Head of caudate nucleus (tissue), 42 donors: ENCODE results near the gene ALKBH2.
A peak's percentile ranks its signal among the peaks of the same experiment; 100 is the strongest.

Experiments
- DNase-seq, 42 donors: peaks; one replicate each; pipeline versions ENCODE4 v3.0.0 to v3.0.0-alpha.2; 2020 to 2021; ENCODE audit warnings: mixed read lengths in 7 of 42
- intact Hi-C: fragments of 100-400 bp; cut with DNase I; formaldehyde crosslinking; loops from one replicate; pipeline ENCODE4 v1.15.0; 2022

The ALKBH2 gene

GRCh38 chr12:109093022-109093918, at the start of gene ALKBH2:
Gene ALKBH2, minus strand, starts transcription at chr12:109093472. Its CDS starts 686 bp downstream, at chr12:109092786.
- intact Hi-C loops, result loop anchor here (5.0 to 10.0 kb wide), 3 partner anchors 41 to 531 kb away; partner anchors contain the start of genes ISCU, SART3 and USP30
- peak; percentile 85 to 98 (median 95) for DNase-seq

DNA sequence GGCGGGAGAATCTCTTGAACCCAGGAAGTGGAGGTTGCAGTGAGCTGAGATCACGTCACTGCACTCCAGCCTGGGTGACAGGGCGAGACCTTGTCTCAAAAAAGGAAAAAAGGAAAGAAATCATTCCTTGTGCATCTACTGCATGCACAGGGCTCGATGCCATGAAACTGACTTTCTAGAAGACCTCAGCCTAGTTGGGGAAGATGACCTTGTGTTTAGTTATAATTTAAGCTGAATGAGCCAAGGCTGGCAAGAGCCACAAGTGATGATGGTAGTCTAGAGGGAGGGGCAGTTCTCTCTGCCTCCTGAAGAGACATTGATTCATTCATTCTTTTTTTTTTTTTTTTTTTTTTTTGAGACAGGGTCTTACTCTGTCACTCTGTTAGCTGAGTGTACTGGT, 47.3 kb upstream of the ALKBH2 start:
- intact Hi-C loops, result no loop called here
- no peak for DNase-seq

- intact Hi-C loops, result no loop called here
- DNase-seq, result no peak
Measured at GRCh38 chr12:109139791-109140190, 46.5 kb upstream of the ALKBH2 start.

- no peak for DNase-seq
- intact Hi-C loops, result no loop called here
Measured at GRCh38 chr12:109139360-109139759, 46.1 kb upstream of the ALKBH2 start.

- DNase-seq, result no peak
- intact Hi-C loops, result no loop called here
Measured at GRCh38 chr12:109137055-109137454, 43.8 kb upstream of the ALKBH2 start.

DNA sequence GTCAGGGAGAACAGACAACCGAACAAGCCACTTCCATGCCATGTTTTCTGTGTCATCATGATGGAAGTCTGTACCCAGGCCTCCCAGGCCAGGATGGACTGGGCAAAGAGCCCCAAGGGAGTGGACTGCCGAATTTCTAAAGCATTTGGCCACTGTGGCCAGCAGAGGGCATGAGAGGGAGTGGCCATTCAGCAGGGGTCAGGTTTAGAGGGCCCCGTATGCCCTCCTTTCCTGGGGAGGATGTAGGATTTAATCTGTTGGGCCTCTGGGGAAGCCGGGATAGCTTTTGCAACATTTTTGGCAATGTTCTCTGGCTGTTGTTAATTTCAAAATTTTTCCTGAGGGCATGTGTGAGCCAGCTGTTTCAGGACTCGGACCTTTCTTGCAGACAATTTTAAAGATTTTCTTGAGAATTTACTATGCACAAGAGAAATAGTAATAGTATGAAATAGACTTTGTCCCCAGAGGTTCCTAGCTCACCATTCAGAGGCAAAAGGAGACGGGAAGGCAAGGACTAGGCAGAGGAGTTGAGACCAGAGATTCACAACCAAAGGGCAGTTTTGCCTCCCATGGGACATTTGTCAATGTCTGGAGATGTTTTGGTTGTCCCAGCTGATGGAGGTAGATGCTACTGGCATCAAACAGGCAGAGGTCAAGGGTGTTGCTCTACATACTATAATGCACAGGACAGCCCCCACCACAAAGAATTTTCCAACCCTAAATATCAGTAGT, 41.1 kb upstream of the ALKBH2 start:
- intact Hi-C loops, result no loop called here

DNA sequence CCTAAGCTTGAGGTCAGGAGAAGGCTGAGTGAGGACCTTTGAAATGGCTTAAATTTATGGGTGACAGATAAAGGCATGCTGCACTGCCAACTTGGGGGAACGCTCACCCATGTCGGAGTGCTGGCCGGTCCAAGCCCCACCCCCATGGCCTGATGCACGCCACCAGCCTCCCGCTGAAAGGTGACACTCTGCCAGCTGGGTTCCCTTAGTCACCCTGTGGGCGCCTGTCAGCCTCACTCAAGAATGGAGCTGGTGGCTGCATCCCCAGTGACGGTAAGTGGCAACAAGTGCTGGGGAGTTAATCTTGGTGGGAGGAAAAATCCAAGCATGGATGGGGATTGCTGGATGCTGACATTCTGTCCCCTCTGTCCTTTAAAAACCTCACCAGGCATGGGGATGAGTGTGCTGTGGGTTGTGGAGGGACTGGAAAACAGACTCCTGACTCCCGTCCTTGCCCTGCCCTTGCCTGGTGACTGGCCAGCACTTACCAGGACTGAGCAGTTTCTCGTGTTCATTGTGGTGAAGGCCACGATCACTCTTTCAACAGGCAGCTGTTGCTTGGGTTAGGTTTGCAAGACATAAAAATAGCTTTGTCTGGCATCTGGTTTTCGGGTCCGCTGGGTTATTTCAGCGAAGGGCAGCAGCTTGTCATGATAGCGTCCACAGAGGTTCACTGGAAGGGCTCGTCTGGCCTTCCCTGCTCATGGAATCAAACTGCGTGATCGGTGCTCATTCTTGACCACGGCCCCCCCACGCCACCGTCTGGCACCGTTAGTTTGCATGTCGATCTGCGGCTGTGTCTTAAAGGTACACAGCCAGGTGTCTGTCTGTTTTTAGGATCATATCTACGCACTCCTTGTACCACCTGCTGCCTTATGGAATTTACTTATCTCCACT, 38.1 kb upstream of the ALKBH2 start:
- intact Hi-C loops, result no loop called here
- peak in 22 of 42 donors; percentile 9 to 73 (median 38) for DNase-seq

More for the DNA sequence above, 41.1 kb upstream of the ALKBH2 start:
- peak in 13 of 42 donors; percentile 8 to 72 (median 33) for DNase-seq

DNA sequence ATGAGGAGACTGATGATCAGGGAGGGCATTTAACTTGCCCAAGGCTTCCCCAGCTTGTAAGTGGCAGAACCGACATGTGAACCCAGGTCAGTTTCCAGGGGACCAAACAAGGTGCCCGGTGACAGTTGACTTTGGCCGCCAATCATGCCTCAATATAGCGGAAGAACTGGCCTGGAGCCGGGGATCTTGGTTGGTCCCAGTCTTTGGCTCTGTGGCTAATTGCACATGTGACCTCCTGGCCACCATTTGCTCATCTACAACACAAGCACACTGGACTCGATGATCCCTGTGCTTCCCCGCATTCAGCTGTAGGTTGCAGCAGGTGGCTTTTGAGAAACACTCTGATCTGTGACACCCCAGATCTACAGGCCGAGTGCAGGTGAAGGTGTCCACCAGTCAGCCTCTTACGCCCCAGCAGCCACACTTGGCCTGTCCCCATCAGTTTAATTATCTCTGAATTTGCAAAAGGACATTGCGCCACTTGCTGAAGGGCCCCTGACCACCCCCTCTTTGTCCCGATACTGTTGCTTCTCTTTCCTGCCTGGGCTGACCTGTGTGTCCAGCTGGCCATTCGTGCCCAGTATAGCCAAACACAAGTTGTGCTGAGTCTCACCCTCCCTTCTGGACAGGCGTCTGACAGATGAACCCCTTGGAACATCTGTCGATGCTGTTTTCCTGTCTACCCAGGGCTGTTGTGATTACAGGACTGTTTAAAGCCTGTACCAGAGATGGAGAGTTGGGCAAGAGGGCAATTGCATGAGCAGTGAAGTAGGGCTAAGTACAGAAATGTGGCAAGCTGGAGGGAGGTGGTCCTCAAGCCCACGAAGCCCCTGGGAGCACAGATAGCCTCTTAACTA, 37.3 kb upstream of the ALKBH2 start:
- intact Hi-C loops, result no loop called here
- DNase-seq, result no peak

- intact Hi-C loops, result no loop called here
Measured at GRCh38 chr12:109127533-109128242, 34.4 kb upstream of the ALKBH2 start.

DNA sequence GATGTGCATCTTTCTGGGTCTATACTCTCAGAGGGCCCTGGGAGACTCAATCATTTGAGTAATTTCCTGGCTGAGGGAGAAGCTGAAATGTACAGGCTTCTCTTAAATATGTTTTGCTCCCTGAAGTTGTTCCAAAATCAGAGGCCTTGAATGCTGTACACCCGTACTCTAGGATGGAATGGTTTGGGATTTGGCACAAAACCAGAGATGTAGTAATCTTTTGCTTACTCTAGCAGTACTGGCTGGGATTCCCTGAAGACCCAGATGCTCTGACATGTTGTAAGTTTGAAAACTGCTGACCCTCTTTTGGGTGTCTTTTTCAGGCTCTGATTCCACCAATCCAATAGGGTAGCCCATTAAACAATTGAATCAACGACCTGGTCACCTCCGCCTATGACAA, 33.5 kb upstream of the ALKBH2 start:
- DNase-seq, result no peak
- intact Hi-C loops, result no loop called here

More at GRCh38 chr12:109127533-109128242, 34.4 kb upstream of the ALKBH2 start:
- DNase-seq, result no peak

DNA sequence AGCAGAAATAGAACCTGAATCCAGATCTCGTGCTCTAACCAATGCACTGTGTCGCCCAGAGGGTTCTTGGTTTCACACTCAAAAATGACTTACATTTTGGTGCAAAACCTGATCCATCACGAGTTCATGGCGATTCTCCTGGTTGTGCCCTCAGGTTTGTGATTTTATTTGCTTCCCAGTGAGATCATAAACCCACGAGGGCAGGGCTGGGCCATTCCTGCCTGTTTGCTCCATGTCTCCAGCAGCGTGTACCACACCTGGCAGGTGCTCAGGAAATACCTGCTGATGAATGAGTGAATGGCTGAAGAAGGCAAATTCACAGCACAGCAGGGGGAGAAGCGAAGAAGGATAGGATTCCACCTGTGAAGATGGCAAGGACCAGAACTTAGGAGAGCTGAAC, 32.5 kb upstream of the ALKBH2 start:
- DNase-seq, result no peak
- intact Hi-C loops, result no loop called here

DNA sequence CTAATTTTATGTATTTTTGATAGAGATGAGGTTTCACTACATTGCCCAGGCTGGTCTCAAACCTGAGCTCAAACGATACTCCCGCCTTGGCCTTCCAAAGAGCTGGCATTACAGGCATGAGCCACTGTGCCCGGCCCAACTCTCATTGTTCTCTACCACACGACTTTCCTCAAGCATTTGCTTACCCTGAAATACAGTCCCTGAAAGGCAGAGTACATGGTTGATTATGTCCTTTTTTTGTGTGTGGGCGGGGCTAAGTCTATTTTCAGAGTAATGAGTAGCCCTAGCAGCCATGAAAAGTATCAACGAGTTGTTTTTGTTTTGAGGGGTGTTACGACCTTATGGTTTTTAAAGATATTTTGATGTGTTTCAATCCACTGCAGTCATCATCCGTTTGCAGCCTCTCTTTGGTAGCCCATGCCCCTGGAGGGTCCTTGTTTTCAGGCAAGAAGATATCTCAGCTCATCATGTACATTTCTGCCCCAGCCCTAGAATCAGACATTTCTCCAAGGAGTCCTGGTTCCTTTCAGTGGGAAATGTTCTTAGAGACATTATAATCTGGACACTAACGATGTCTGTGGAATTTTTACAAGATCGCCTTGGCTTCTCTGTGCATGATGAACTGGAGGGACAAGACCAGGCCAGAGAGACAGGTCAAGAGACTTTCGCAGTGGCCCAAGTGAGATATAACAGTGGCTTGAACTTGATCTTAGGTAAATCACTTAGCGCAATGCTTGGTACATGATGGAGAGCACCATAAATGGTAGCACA, 31.8 kb upstream of the ALKBH2 start:
- DNase-seq, result no peak

GRCh38 chr12:109121346-109121880, 28.1 kb upstream of the ALKBH2 start:
- DNase-seq, result no peak
- intact Hi-C loops, result no loop called here

More for the DNA sequence above, 31.8 kb upstream of the ALKBH2 start:
- intact Hi-C loops, result no loop called here

- intact Hi-C loops, result no loop called here
- DNase-seq, result no peak
Measured at GRCh38 chr12:109120557-109120956, 27.3 kb upstream of the ALKBH2 start.

DNA sequence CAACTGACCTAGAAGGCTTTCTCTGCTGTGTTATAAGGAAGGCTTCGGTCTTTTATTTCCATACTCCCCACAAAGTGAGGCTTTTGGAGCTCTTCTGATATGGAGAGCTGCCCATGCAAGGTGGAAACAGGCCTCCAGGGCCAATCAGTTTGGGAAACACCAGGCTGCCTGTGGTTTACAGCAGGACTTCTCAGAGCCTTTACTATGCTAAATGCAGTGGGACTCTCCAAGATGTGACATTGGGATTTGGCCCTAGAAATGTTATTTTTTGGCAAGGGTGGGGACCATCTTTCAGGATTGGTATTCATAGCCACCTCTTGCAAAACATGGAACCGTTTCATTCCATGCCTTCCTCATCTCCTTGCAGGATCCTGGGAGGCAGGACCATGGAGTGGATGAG, 26.8 kb upstream of the ALKBH2 start:
- no peak for DNase-seq
- intact Hi-C loops, result no loop called here

DNA sequence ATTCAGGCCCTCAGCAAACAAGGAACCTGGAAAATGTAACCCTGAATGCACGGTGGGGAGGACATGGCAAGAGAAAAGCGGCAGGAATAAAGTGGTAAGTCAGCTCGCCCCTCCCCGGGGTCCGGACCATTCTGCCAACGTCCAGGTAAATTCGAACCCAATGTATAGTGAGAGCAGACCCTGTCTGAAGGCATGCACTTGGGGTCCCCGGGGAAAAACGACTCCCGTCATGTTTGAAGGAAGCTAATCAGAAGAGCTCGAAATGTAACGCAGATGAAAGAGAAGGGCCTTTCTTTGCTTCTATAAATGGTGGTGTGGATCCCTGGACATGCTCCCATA, 23.3 kb upstream of the ALKBH2 start:
- intact Hi-C loops, result loop anchor here (10.0 kb wide), 1 partner anchor 268 kb away; no protein-coding TSS in a partner anchor
- DNase-seq, result no peak
